GM19193 (cell line): ENCODE data around the gene SHLD1.

Experiments
- POLR2A ChIP-seq: IDR thresholded peaks from 4 replicates; pipeline ENCODE4 v1.6.1; 2011; ENCODE audit not compliant: insufficient read depth, insufficient read length; ENCODE audit errors: extremely low read depth

The SHLD1 gene

GRCh38 chr20:5749952-5750779, at the start of gene SHLD1:
SHLD1 (plus strand) TSS chr20:5750401; CDS start chr20:5772866, 22,465 bp downstream.
- peak; percentile 63 for TF ChIP-seq POLR2A

- no peak for TF ChIP-seq POLR2A
These were observed 46.5 kb upstream of the SHLD1 start for GRCh38 chr20:5703681-5704101.

- TF ChIP-seq POLR2A, result no peak
These were observed 44.4 kb upstream of the SHLD1 start for GRCh38 chr20:5705827-5706226.

GRCh38 chr20:5706797-5707196, 43.4 kb upstream of the SHLD1 start:
- no peak for TF ChIP-seq POLR2A

GRCh38 chr20:5710551-5710950, 39.6 kb upstream of the SHLD1 start:
- TF ChIP-seq POLR2A, result no peak

GRCh38 chr20:5714261-5715041, 35.8 kb upstream of the SHLD1 start:
- TF ChIP-seq POLR2A, result no peak

GRCh38 chr20:5715071-5715841, 34.9 kb upstream of the SHLD1 start:
- no peak for TF ChIP-seq POLR2A

GRCh38 chr20:5716953-5717352, 33.2 kb upstream of the SHLD1 start:
- TF ChIP-seq POLR2A, result no peak

- no peak for TF ChIP-seq POLR2A
These were observed 31.2 kb upstream of the SHLD1 start for GRCh38 chr20:5718896-5719595.

- no peak for TF ChIP-seq POLR2A
These were observed 30.3 kb upstream of the SHLD1 start for GRCh38 chr20:5719861-5720403.

- TF ChIP-seq POLR2A, result no peak
These were observed 29.5 kb upstream of the SHLD1 start for GRCh38 chr20:5720696-5721095.

GRCh38 chr20:5722927-5723326, 27.3 kb upstream of the SHLD1 start:
- no peak for TF ChIP-seq POLR2A

- no peak for TF ChIP-seq POLR2A
These were observed 23.1 kb upstream of the SHLD1 start for GRCh38 chr20:5727018-5727515.

- no peak for TF ChIP-seq POLR2A
These were observed 20.9 kb upstream of the SHLD1 start for GRCh38 chr20:5729348-5729747.
